SK-N-MC (cell line): ENCODE results near the gene FAM162B.

ENCODE experiments used
- DNase-seq: peaks from one replicate; pipeline ENCODE4 v3.0.0-alpha.2; 2011; ENCODE audit warnings: low read depth, low spot score
- H3K27ac ChIP-seq: fragments of 200-600 bp; sonication (generic); 2 replicates; pipeline ENCODE4 v1.5.1; 2016; ENCODE audit warnings: mixed run types
- H3K36me3 ChIP-seq: fragments of 200-600 bp; sonication (generic); 2 replicates; pipeline ENCODE4 v1.6.1; 2017; ENCODE audit warnings: antibody characterized with exemption, low read length, mixed read lengths; ENCODE audit not compliant: insufficient read depth
- H3K4me3 ChIP-seq: fragments of 200-600 bp; sonication (generic); 2 replicates; pipeline ENCODE4 v1.5.1; 2016
- H3K9ac ChIP-seq: fragments of 200-600 bp; sonication (generic); 2 replicates; pipeline ENCODE4 v1.8.0; 2017; ENCODE audit warnings: mixed run types, mixed read lengths; ENCODE audit not compliant: insufficient read length
- H3K9me3 ChIP-seq: fragments of 200-600 bp; sonication (generic); 2 replicates; pipeline ENCODE4 v1.6.1; 2017; ENCODE audit warnings: low read depth, mild to moderate bottlenecking, antibody characterized with exemption, low read length, moderate library complexity, mixed read lengths
- EZH2 ChIP-seq: fragments of 200-600 bp; sonication (generic); IDR thresholded peaks from one replicate; pipeline ENCODE4 v1.6.1; 2017; ENCODE audit warnings: antibody characterized with exemption
- FOXP2 ChIP-seq: optimal IDR thresholded peaks from 2 replicates; pipeline ENCODE3; 2011; ENCODE audit warnings: mild to moderate bottlenecking, moderate library complexity; ENCODE audit not compliant: insufficient read depth; ENCODE audit errors: extremely low read length, control extremely low read depth
- POLR2AphosphoS5 ChIP-seq: IDR thresholded peaks from 2 replicates; pipeline ENCODE4 v1.6.1; 2012; ENCODE audit warnings: mild to moderate bottlenecking, low read depth, low read length, borderline replicate concordance

FAM162B gene

GRCh38 chr6:116773886-116774285, 8.4 kb upstream of the FAM162B start:
- no peaks in the 10 kb centered on the region for H3K36me3 ChIP-seq
- no peaks in the 10 kb centered on the region for H3K9me3 ChIP-seq
- H3K27ac ChIP-seq = no peak overlapping the region
- no peak overlapping the region for H3K4me3 ChIP-seq
- DNase-seq = no peak
- no peak overlapping the region for H3K9ac ChIP-seq
- TF ChIP-seq FOXP2 (no peak), POLR2AphosphoS5 (no peak), EZH2 (no peak)

GRCh38 chr6:116772450-116772849, 6.9 kb upstream of the FAM162B start:
- H3K36me3 ChIP-seq = no peaks in the 10 kb centered on the region
- no peak for DNase-seq
- H3K4me3 ChIP-seq = no peak overlapping the region
- no peaks in the 10 kb centered on the region for H3K9me3 ChIP-seq
- H3K27ac ChIP-seq = no peak overlapping the region
- H3K9ac ChIP-seq = no peak overlapping the region
- no peak for TF ChIP-seq FOXP2
- no peak for TF ChIP-seq EZH2
- TF ChIP-seq POLR2AphosphoS5 = no peak

- Histone ChIP-seq H3K9me3 (no peaks in the 10 kb centered on the region), H3K27ac (no peak overlapping the region), H3K9ac (no peak overlapping the region), H3K36me3 (no peaks in the 10 kb centered on the region), H3K4me3 (no peak overlapping the region)
- TF ChIP-seq EZH2 (no peak), POLR2AphosphoS5 (no peak), FOXP2 (no peak)
- DNase-seq = no peak
These were observed 2.2 kb upstream of the FAM162B start for GRCh38 chr6:116767715-116768114.

- Histone ChIP-seq H3K27ac (no peak overlapping the region), H3K36me3 (no peaks in the 10 kb centered on the region), H3K9ac (no peak overlapping the region), H3K4me3 (no peak overlapping the region), H3K9me3 (no peaks in the 10 kb centered on the region)
- no peak for DNase-seq
- TF ChIP-seq POLR2AphosphoS5 (no peak), FOXP2 (no peak), EZH2 (no peak)
These were observed 1.1 kb upstream of the FAM162B start for GRCh38 chr6:116766506-116767176.

GRCh38 chr6:116764629-116764960, 924 bp downstream of the FAM162B start:
- H3K27ac ChIP-seq = no peak overlapping the region
- no peak overlapping the region for H3K4me3 ChIP-seq
- no peaks in the 10 kb centered on the region for H3K9me3 ChIP-seq
- H3K36me3 ChIP-seq = no peaks in the 10 kb centered on the region
- no peak for DNase-seq
- TF ChIP-seq POLR2AphosphoS5 (no peak), EZH2 (no peak), FOXP2 (no peak)
- no peak overlapping the region for H3K9ac ChIP-seq

- Histone ChIP-seq H3K9ac (no peak overlapping the region), H3K4me3 (no peak overlapping the region)
- TF ChIP-seq EZH2 = no peak
- no peak for TF ChIP-seq POLR2AphosphoS5
- TF ChIP-seq FOXP2 = no peak
These were observed 1.5 kb downstream of the FAM162B start for GRCh38 chr6:116763906-116764628.

GRCh38 chr6:116763048-116763447, 2.5 kb downstream of the FAM162B start:
- Histone ChIP-seq H3K4me3 (no peak overlapping the region), H3K27ac (0 out of 2 replicates have a peak overlapping the region, but pooled peaks have one; percentile 16), H3K36me3 (no peaks in the 10 kb centered on the region), H3K9ac (no peak overlapping the region), H3K9me3 (no peaks in the 10 kb centered on the region)
- no peak for DNase-seq
- TF ChIP-seq FOXP2 (no peak), EZH2 (no peak), POLR2AphosphoS5 (no peak)

More at GRCh38 chr6:116763906-116764628, 1.5 kb downstream of the FAM162B start:
- no peak overlapping the region for H3K27ac ChIP-seq
- no peaks in the 10 kb centered on the region for H3K36me3 ChIP-seq
- no peak for DNase-seq
- no peaks in the 10 kb centered on the region for H3K9me3 ChIP-seq

GRCh38 chr6:116762235-116762634, 3.3 kb downstream of the FAM162B start:
- Histone ChIP-seq H3K36me3 (no peaks in the 10 kb centered on the region), H3K4me3 (no peak overlapping the region), H3K9me3 (no peaks in the 10 kb centered on the region), H3K9ac (no peak overlapping the region), H3K27ac (no peak overlapping the region)
- TF ChIP-seq FOXP2 (no peak), EZH2 (no peak), POLR2AphosphoS5 (no peak)
- DNase-seq = no peak

- TF ChIP-seq EZH2 = no peak
- TF ChIP-seq POLR2AphosphoS5 = no peak
- no peak for TF ChIP-seq FOXP2
- DNase-seq = no peak
These were observed 3.7 kb downstream of the FAM162B start for GRCh38 chr6:116761779-116762178.

More at GRCh38 chr6:116761779-116762178, 3.7 kb downstream of the FAM162B start:
- Histone ChIP-seq H3K4me3 (no peak overlapping the region), H3K9ac (no peak overlapping the region), H3K36me3 (no peaks in the 10 kb centered on the region), H3K9me3 (no peaks in the 10 kb centered on the region), H3K27ac (no peak overlapping the region)
